SH-SY5Y (cell line): ENCODE results near the gene MADD.

Source experiments
- GATA2 ChIP-seq: IDR thresholded peaks from 2 replicates; pipeline ENCODE4 v1.6.1; 2011; ENCODE audit warnings: mild to moderate bottlenecking, low read depth, low read length
- GATA3 ChIP-seq: IDR thresholded peaks from 2 replicates; pipeline ENCODE4 v1.6.1; 2011; ENCODE audit warnings: low read depth, mild to moderate bottlenecking, low read length, moderate library complexity

DNA sequence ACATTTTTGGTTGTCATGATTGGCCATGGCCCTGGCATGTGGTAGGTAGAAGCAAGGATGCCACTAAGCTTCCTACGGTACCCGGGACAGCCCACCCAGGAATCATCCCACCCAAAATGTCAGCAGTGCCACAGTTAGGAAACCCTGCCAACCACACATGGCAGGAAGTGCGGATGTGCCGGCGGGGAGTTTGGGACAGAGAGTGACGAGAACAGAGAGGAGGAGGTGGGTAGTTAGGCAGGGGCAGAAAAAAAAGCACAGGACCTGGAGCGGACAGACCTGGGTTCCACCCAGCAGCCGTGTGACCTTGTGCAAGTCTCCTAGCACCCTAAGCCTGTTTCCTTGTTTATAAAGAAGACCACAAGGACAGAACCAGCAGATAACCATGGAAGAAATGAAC lies 105.1 kb downstream of the MADD start:
- TF ChIP-seq GATA3 (no peak), GATA2 (no peak)
